OCI-LY7 (cell line): ENCODE results near the gene TRIM33.

Experiments
- CTCF ChIP-seq: fragments of 200-600 bp; sonication (generic); conservative IDR thresholded peaks from 2 replicates; pipeline ENCODE4 v1.5.1; 2014; ENCODE audit warnings: mild to moderate bottlenecking, antibody characterized with exemption, low read length, moderate library complexity, mixed read lengths
- EZH2phosphoT487 ChIP-seq: fragments of 200-600 bp; sonication (generic); IDR thresholded peaks from 2 replicates; pipeline ENCODE4 v1.6.1; 2018; ENCODE audit warnings: low read depth, borderline replicate concordance, mild to moderate bottlenecking, mixed run types, antibody characterized with exemption, low read length, moderate library complexity, mixed read lengths

- no peak for TF ChIP-seq CTCF
- no peak for TF ChIP-seq EZH2phosphoT487
These were observed 54.4 kb downstream of the TRIM33 start for GRCh38 chr1:114456586-114456985.
